ENCODE results near the gene GRK5.

GRCh38 chr10:119406601-119407253, 199.4 kb downstream of the GRK5 start:
- TF ChIP-seq POLR2A (IDR thresholded peaks at IDR 0.05; ENCODE audit: low read depth, low read length) (no peak), SPI1 (IDR thresholded peaks at IDR 0.05; ENCODE audit: low read depth, low read length) (no peak)
